H1 (cell line): ENCODE results near the gene GREM2. TPM values are rescaled to one million over a fixed set of nuclear protein-coding genes. Genes with fewer than 3 reads are reported as not detected.

Source experiments
- CTCF ChIA-PET: fragments of 300-600 bp; sonication (Branson Sonifier 250); formaldehyde crosslinking; loops from one replicate; lab custom pipeline; 2021; ENCODE audit not compliant: partially characterized antibody; lab: Charles Lee
- POLR2A ChIA-PET: fragments of 300-600 bp; sonication (Branson Sonifier 250); formaldehyde crosslinking; loops from one replicate; lab custom pipeline; 2021; ENCODE audit warnings: inconsistent platforms; ENCODE audit not compliant: partially characterized antibody; lab: Charles Lee
- DNase-seq, 2 experiments: peaks; one replicate each; pipeline versions ENCODE4 v3.0.0 to v3.0.0-alpha.2; 2010 to 2022; ENCODE audit warnings: low spot score in 2 of 2, low read depth in 1 of 2, mixed read lengths in 1 of 2
- FAIRE-seq: peaks from 2 replicates; lab custom pipeline; 2011; peaks lifted over from hg19 to GRCh38; lab: Jason Lieb, UNC
- H2AFZ ChIP-seq: 2 replicates; pipeline ENCODE4 v1.8.1; 2012; ENCODE audit warnings: low read length, inconsistent platforms
- H2AK5ac ChIP-seq: 2 replicates; pipeline ENCODE4 v1.6.1; 2013; ENCODE audit warnings: low read depth, low read length
- H2BK120ac ChIP-seq: replicated peaks from 2 replicates; pipeline ENCODE3; 2013; ENCODE audit warnings: low read depth, low read length, inconsistent platforms
- H2BK12ac ChIP-seq: 2 replicates; pipeline ENCODE4 v1.6.1; 2013; ENCODE audit warnings: low read depth, low read length
- H2BK15ac ChIP-seq: 2 replicates; pipeline ENCODE4 v1.6.1; 2013; ENCODE audit warnings: low read length
- H2BK20ac ChIP-seq: 2 replicates; pipeline ENCODE4 v1.6.1; 2013; ENCODE audit warnings: low read length
- H2BK5ac ChIP-seq: 2 replicates; pipeline ENCODE4 v1.6.1; 2013; ENCODE audit warnings: low read depth, low read length
- H3K14ac ChIP-seq: 2 replicates; pipeline ENCODE4 v1.6.1; 2013; ENCODE audit warnings: inconsistent platforms; ENCODE audit not compliant: insufficient read length
- H3K18ac ChIP-seq: 2 replicates; pipeline ENCODE4 v1.6.1; 2013; ENCODE audit warnings: low read length; ENCODE audit errors: extremely low read depth
- H3K23ac ChIP-seq: 2 replicates; pipeline ENCODE4 v1.6.1; 2013; ENCODE audit warnings: inconsistent platforms; ENCODE audit not compliant: insufficient read length
- H3K23me2 ChIP-seq: 2 replicates; pipeline ENCODE4 v1.6.1; 2013; ENCODE audit warnings: low read depth, low read length
- H3K27ac ChIP-seq: 2 replicates; pipeline ENCODE4 v1.6.1; 2011; ENCODE audit warnings: low read depth, low read length, inconsistent platforms
- H3K27me3 ChIP-seq, 4 experiments: replicated peaks in 1 of 4; 1 replicate in 1 of 4; 2 replicates in 3 of 4; pipeline versions ENCODE4 v1.6.1 to v1.8.1; 2011 to 2013; ENCODE audit warnings: low read length in 3 of 4, mild to moderate bottlenecking in 3 of 4, inconsistent platforms in 2 of 4, mixed read lengths in 2 of 4, moderate library complexity in 1 of 4; ENCODE audit not compliant: control insufficient read depth in 3 of 4, insufficient read depth in 3 of 4; ENCODE audit errors: extremely low read depth in 1 of 4
- H3K36me3 ChIP-seq, 4 experiments: 2 replicates each; pipeline versions ENCODE4 v1.6.1 to v1.8.1; 2011 to 2013; ENCODE audit warnings: mild to moderate bottlenecking in 4 of 4, low read length in 3 of 4, moderate library complexity in 2 of 4, control low read depth in 1 of 4, inconsistent platforms in 1 of 4; ENCODE audit not compliant: insufficient read depth in 4 of 4, control insufficient read depth in 2 of 4
- H3K4ac ChIP-seq: replicated peaks from 2 replicates; pipeline ENCODE3; 2013; ENCODE audit warnings: low read length, low read depth, mixed read lengths, inconsistent platforms; ENCODE audit not compliant: insufficient read length
- H3K4me1 ChIP-seq, 4 experiments: replicated peaks in 1 of 4; 1 replicate in 1 of 4; 2 replicates in 3 of 4; pipeline versions ENCODE4 v1.6.1 to v1.8.1; 2011 to 2013; ENCODE audit warnings: low read length in 3 of 4, inconsistent platforms in 2 of 4, mixed read lengths in 1 of 4; ENCODE audit not compliant: insufficient read depth in 4 of 4, control insufficient read depth in 3 of 4
- H3K4me2 ChIP-seq, 2 experiments: 2 replicates each; pipeline versions ENCODE4 v1.6.1 to v1.8.1; 2011 to 2013; ENCODE audit warnings: low read depth in 2 of 2, low read length in 2 of 2, control low read depth in 1 of 2, inconsistent platforms in 1 of 2, mild to moderate bottlenecking in 1 of 2; ENCODE audit not compliant: insufficient read depth in 1 of 2
- H3K4me3 ChIP-seq, 4 experiments: fragments of 200-600, 300-600 bp in 1 of 4; sonication (generic), shearing (Covaris generic), sonication (Bioruptor Twin) in 1 of 4; 2 replicates each; pipeline versions ENCODE4 v1.5.1 to v1.8.1; 2011 to 2016; ENCODE audit warnings: low read length in 4 of 4, low read depth in 3 of 4, control low read depth in 2 of 4, inconsistent platforms in 2 of 4, mild to moderate bottlenecking in 2 of 4, mixed read lengths in 1 of 4, moderate library complexity in 1 of 4; ENCODE audit not compliant: insufficient read depth in 2 of 4; ENCODE audit errors: extremely low read depth in 1 of 4
- H3K56ac ChIP-seq: replicated peaks from 2 replicates; pipeline ENCODE3; 2013; ENCODE audit warnings: low read depth, mild to moderate bottlenecking, mixed read lengths, low read length, inconsistent platforms; ENCODE audit not compliant: insufficient read length
- H3K79me1 ChIP-seq: 2 replicates; pipeline ENCODE4 v1.6.1; 2013; ENCODE audit warnings: low read depth, low read length, control low read depth
- H3K79me2 ChIP-seq, 2 experiments: 2 replicates each; pipeline versions ENCODE4 v1.6.1 to v1.8.1; 2012 to 2013; ENCODE audit warnings: low read length in 2 of 2, mild to moderate bottlenecking in 2 of 2, inconsistent platforms in 1 of 2; ENCODE audit not compliant: insufficient read depth in 2 of 2, control insufficient read depth in 1 of 2
- H3K9ac ChIP-seq, 4 experiments: replicated peaks in 1 of 4; 1 replicate in 1 of 4; 2 replicates in 3 of 4; pipeline versions ENCODE4 v1.6.1 to v1.8.1; 2011 to 2013; ENCODE audit warnings: low read depth in 3 of 4, low read length in 3 of 4, control low read depth in 2 of 4, mild to moderate bottlenecking in 2 of 4, moderate library complexity in 2 of 4, inconsistent platforms in 1 of 4; ENCODE audit errors: extremely low read depth in 1 of 4
- H3K9me3 ChIP-seq, 2 experiments: 2 replicates each; pipeline versions ENCODE4 v1.6.1 to v1.8.1; 2012 to 2013; ENCODE audit warnings: mild to moderate bottlenecking in 2 of 2, moderate library complexity in 2 of 2, control low read depth in 1 of 2, inconsistent platforms in 1 of 2, low read depth in 1 of 2, low read length in 1 of 2, mixed read lengths in 1 of 2; ENCODE audit not compliant: insufficient read depth in 2 of 2
- H4K20me1 ChIP-seq, 2 experiments: replicated peaks in 1 of 2; 2 replicates each; pipeline versions ENCODE3 to v1.8.1; 2011 to 2013; ENCODE audit warnings: inconsistent platforms in 2 of 2, low read length in 2 of 2, mild to moderate bottlenecking in 1 of 2; ENCODE audit not compliant: insufficient read depth in 2 of 2, control insufficient read depth in 1 of 2
- H4K5ac ChIP-seq: 2 replicates; pipeline ENCODE4 v1.6.1; 2013; ENCODE audit warnings: low read length, low read depth, mixed read lengths, inconsistent platforms; ENCODE audit not compliant: insufficient read length
- H4K8ac ChIP-seq: 2 replicates; pipeline ENCODE4 v1.8.0; 2013; ENCODE audit warnings: mild to moderate bottlenecking, moderate library complexity, low read length, inconsistent platforms; ENCODE audit not compliant: insufficient read depth; ENCODE audit errors: extremely low read depth
- H4K91ac ChIP-seq: replicated peaks from 2 replicates; pipeline ENCODE3; 2013; ENCODE audit warnings: low read length, mixed read lengths, inconsistent platforms; ENCODE audit not compliant: insufficient read length
- ASH2L ChIP-seq: fragments of 200-600, 300-600 bp; sonication (generic); IDR thresholded peaks from one replicate; pipeline ENCODE4 v1.7.1; 2017; ENCODE audit warnings: low read length
- BCL11A ChIP-seq, 2 experiments: IDR thresholded peaks; one replicate each; pipeline ENCODE4 v1.6.1; 2011; ENCODE audit warnings: low read depth in 2 of 2, low read length in 2 of 2, mild to moderate bottlenecking in 2 of 2
- CREB1 ChIP-seq: IDR thresholded peaks from 2 replicates; pipeline ENCODE4 v1.6.1; 2012; ENCODE audit warnings: inconsistent platforms
- CTBP2 ChIP-seq: IDR thresholded peaks from 2 replicates; pipeline ENCODE4 v1.7.0; 2011; ENCODE audit warnings: borderline replicate concordance, mild to moderate bottlenecking, moderate library complexity, mixed read lengths, low read length; ENCODE audit not compliant: insufficient read depth, insufficient read length
- E2F6 ChIP-seq: IDR thresholded peaks from 2 replicates; pipeline ENCODE4 v1.6.1; 2012; ENCODE audit warnings: inconsistent platforms
- EGR1 ChIP-seq: IDR thresholded peaks from 2 replicates; pipeline ENCODE4 v1.6.1; 2011; ENCODE audit warnings: low read depth, low read length, borderline replicate concordance
- JUN ChIP-seq: IDR thresholded peaks from 2 replicates; pipeline ENCODE4 v1.6.1; 2011; ENCODE audit warnings: low read depth, mild to moderate bottlenecking, improper control_type of control experiment, low read length
- MAFK ChIP-seq: IDR thresholded peaks from 2 replicates; pipeline ENCODE4 v1.6.1; 2012; ENCODE audit warnings: low read depth, mild to moderate bottlenecking, improper control_type of control experiment, low read length
- NANOG ChIP-seq: IDR thresholded peaks from 2 replicates; pipeline ENCODE4 v1.6.1; 2011; ENCODE audit warnings: low read length, low read depth, mild to moderate bottlenecking, inconsistent platforms; ENCODE audit not compliant: insufficient read depth, poor library complexity, severe bottlenecking
- SIN3A ChIP-seq, 2 experiments: IDR thresholded peaks in 1 of 2; conservative IDR thresholded peaks in 1 of 2; 2 replicates each; pipeline ENCODE4 v1.6.1; 2011 to 2012; ENCODE audit warnings: low read length in 2 of 2, improper control_type of control experiment in 1 of 2, low read depth in 1 of 2, mild to moderate bottlenecking in 1 of 2
- SIX5 ChIP-seq: IDR thresholded peaks from 2 replicates; pipeline ENCODE4 v1.6.1; 2011; ENCODE audit warnings: mild to moderate bottlenecking, low read depth, low read length
- SP2 ChIP-seq: IDR thresholded peaks from 2 replicates; pipeline ENCODE4 v1.6.1; 2012; ENCODE audit warnings: mild to moderate bottlenecking, low read length, inconsistent platforms
- TCF12 ChIP-seq: IDR thresholded peaks from 2 replicates; pipeline ENCODE4 v1.6.1; 2011; ENCODE audit warnings: low read depth, mild to moderate bottlenecking, low read length
- WGBS, 2 experiments: shearing (Covaris generic) in 1 of 2; methylation state at CpG; one replicate each; pipeline versions ENCODE4 v1.1.6 to v1.1.7; 2013 to 2015; ENCODE audit warnings: low lambda C conversion rate in 2 of 2, mixed read lengths in 2 of 2, inconsistent platforms in 1 of 2, low coverage in 1 of 2, missing lambda C conversion rate in 1 of 2; ENCODE audit not compliant: insufficient replicate concordance in 2 of 2, insufficient coverage in 1 of 2, insufficient read length in 1 of 2; ENCODE audit errors: extremely low coverage in 1 of 2, missing lambda C conversion rate in 1 of 2; 5-methylcytosine and 5-hydroxymethylcytosine counted together
- polyA plus RNA-seq, 7 experiments: library from polyadenylated mRNA; depleted of rRNA in 3 of 7; stranded (reverse) in 5 of 7; unstranded in 2 of 7; fragments of >200 nt in 5 of 7; fragments of 200-250 nt in 2 of 7; gene quantifications; 1 replicate in 5 of 7; 2 replicates in 1 of 7; 4 replicates in 1 of 7; pipeline versions ENCODE4 v1.2.1 to v1.2.3, GENCODE V29; 2011 to 2013; ENCODE audit warnings: missing spikeins in 2 of 7, mixed read lengths in 2 of 7
- total RNA-seq: library from RNA; stranded (reverse); fragmentation: NEBNext Ultra II Directional; extraction: Animal tissue kit (Norgen Biotek cat#: 25700); gene quantifications from 2 replicates; pipeline ENCODE4 v1.2.1, GENCODE V29; 2021

GREM2 gene
- total and polyA plus RNA-seq, 2 of the 8 experiments (the other 6 are each of a cell fraction or from before 2014, with no cell fraction given): 0.05 TPM; not detected in 1

- H2BK120ac ChIP-seq: no peak overlapping the region
- no peaks in the 10 kb centered on the region for H3K36me3 ChIP-seq
- no peaks in the 10 kb centered on the region for H3K23me2 ChIP-seq
- H3K23ac ChIP-seq: no peak overlapping the region
- POLR2A ChIA-PET: no interaction called here
- no peaks in the 10 kb centered on the region for H4K20me1 ChIP-seq
- H2BK20ac ChIP-seq: no peak overlapping the region
- 58% methylated on average over 3 of the region's 3 CpGs; no CpG with 5 or more reads in 1 of the 2 experiments for WGBS, 2 experiments
- no peak overlapping the region for H3K27ac ChIP-seq
- no peak overlapping the region for H4K5ac ChIP-seq
- no peak overlapping the region; a peak in 1 of 7 replicates for H3K9ac ChIP-seq
- peaks cover 0 to 2% (median 0%) of the 10 kb centered on the region in 4 experiments; a peak in 1 of 7 replicates for H3K27me3 ChIP-seq
- no peak overlapping the region for H3K4ac ChIP-seq
- H3K79me1 ChIP-seq: no peaks in the 10 kb centered on the region
- H3K4me1 ChIP-seq: peaks cover 0 to 11% (median 5%) of the 10 kb centered on the region in 4 experiments; a peak in 4 of 7 replicates
- H2BK5ac ChIP-seq: no peak overlapping the region
- H3K79me2 ChIP-seq: no peaks in the 10 kb centered on the region
- no peak for FAIRE-seq
- no peak overlapping the region for H2BK15ac ChIP-seq
- H2BK12ac ChIP-seq: no peak overlapping the region
- H3K9me3 ChIP-seq: no peaks in the 10 kb centered on the region
- H3K4me3 ChIP-seq: no peak overlapping the region; a peak in 1 of 8 replicates
- H3K56ac ChIP-seq: no peak overlapping the region
- H4K91ac ChIP-seq: no peak overlapping the region
- CTCF ChIA-PET: interaction anchor here (0.9 kb wide), 1 partner anchor 9 kb away, joined by 3 read pairs; no protein-coding TSS in a partner anchor
- H2AFZ ChIP-seq: no peak overlapping the region
- DNase-seq: no peak
- no peak overlapping the region for H3K18ac ChIP-seq
- peak overlapping the region; percentile 46 to 53 for H3K4me2 ChIP-seq
- no peak overlapping the region for H3K14ac ChIP-seq
- H4K8ac ChIP-seq: no peak overlapping the region
- H2AK5ac ChIP-seq: no peak overlapping the region
- TF ChIP-seq ASH2L (no peak), CTBP2 (no peak), SP2 (no peak), EGR1 (no peak), E2F6 (no peak), MAFK (no peak), BCL11A (IDR thresholded peaks at IDR 0.05; ENCODE audit: low read depth in 2 of 2, low read length in 2 of 2) (no peak), JUN (no peak), NANOG (no peak), SIN3A (conservative IDR thresholded peaks at IDR 0.05 in 1 of 2, IDR thresholded peaks at IDR 0.05 in 1 of 2; ENCODE audit: low read depth in 1 of 2, low read length in 2 of 2) (no peak), TCF12 (no peak), SIX5 (no peak), CREB1 (no peak)
These were observed 72.1 kb downstream of the GREM2 start for GRCh38 chr1:240539769-240540414.
